Measurements from ENCODE around the gene IL2RA. TPM values are rescaled to one million over a fixed set of nuclear protein-coding genes. Genes with fewer than 3 reads are reported as not detected.

Gene IL2RA
- total RNA-seq, result not detected in 2 replicates

DNA sequence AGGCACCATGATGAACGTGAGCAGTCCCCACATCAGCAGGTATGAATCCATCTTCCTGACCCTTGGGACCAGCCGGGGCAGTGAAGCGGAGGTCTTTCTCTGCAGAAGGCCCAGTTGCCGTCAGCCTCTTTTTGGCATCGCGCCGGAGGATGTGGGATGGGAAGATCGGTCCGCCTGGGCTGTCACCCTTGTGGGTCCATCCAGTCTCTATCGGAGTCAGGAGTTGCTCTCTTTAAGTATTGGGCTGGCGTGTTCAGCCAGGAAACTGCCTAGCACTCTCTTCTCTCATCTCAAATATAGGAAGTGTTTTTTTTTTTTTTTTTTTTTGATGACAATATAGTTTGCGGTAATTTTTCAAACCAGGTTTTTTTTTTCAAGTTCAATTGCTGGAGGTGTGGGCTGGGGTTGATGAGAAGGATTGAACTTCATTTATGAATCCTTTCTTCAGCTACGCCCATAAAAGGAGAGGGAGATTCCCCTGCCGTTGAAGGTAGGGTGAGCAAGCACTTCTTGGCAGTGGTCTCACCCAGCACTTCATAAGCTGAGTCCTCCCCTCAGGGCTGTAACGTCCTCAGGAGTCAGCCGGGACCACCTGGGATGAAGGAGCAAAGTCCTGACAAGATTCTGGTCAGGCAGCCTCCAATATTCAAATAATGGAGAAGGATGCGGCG, at the start of gene IL2RA:
IL2RA (minus strand) TSS at position 267 of the 671 bp plus-strand sequence; CDS start at position 51, 216 bp downstream.

GRCh38 chr10:6088721-6089333, 26.7 kb upstream of the IL2RA start, which contains the start of gene RBM17:
Gene RBM17, plus strand, starts transcription at chr10:6089034. Its CDS starts 8,032 bp downstream, at chr10:6097066.

GRCh38 chr10:5977471-5978229, 84.5 kb downstream of the IL2RA start, which contains the start of gene IL15RA:
Gene IL15RA, minus strand, starts transcription at chr10:5977543. Its CDS starts 51 bp downstream, at chr10:5977492.

Other genes starting within 250 kb of the IL2RA start
- gene GDI2, start 248.9 kb downstream of the IL2RA start, total RNA-seq, result 464 and 560 TPM in 2 replicates
- gene ANKRD16, start 172.5 kb downstream of the IL2RA start, total RNA-seq, result 10.4 and 12.7 TPM in 2 replicates
- gene FBH1, start 172.1 kb downstream of the IL2RA start, total RNA-seq, result 115 and 125 TPM in 2 replicates
- gene IL15RA, start 84.8 kb downstream of the IL2RA start, total RNA-seq, result 3.2 and 6.2 TPM in 2 replicates
- 54.7 and 58.5 TPM in 2 replicates for gene RBM17, start 26.7 kb upstream of the IL2RA start, total RNA-seq
- 18.5 and 22.6 TPM in 2 replicates for gene PFKFB3, start 140.6 kb upstream of the IL2RA start, total RNA-seq